Measurements from ENCODE around the gene NCSTN.

The NCSTN gene

GRCh38 chr1:160363951-160364735 lies 21.0 kb downstream of the NCSTN start:
- Histone ChIP-seq H3K36me3 (ENCODE audit: insufficient read depth, low read length) (peaks cover 13% of the 10 kb centered on the region), H3K4me3 (ENCODE audit: low read length) (no peak overlapping the region), H3K4me2 (ENCODE audit: low read length) (no peak overlapping the region), H3K4me1 (ENCODE audit: control insufficient read depth, insufficient read depth, low read length) (peaks cover 9% of the 10 kb centered on the region), H3K9me3 (replicated peaks; ENCODE audit: low read length) (no peaks in the 10 kb centered on the region), H3K9ac (ENCODE audit: low read depth, low read length) (no peak overlapping the region), H3K27me3 (ENCODE audit: control insufficient read depth, insufficient read depth, low read length) (no peaks in the 10 kb centered on the region)

GRCh38 chr1:160365325-160365724 lies 22.1 kb downstream of the NCSTN start:
- Histone ChIP-seq H3K4me3 (ENCODE audit: low read length) (no peak overlapping the region), H3K9me3 (replicated peaks; ENCODE audit: low read length) (no peaks in the 10 kb centered on the region), H3K36me3 (ENCODE audit: insufficient read depth, low read length) (peaks cover 13% of the 10 kb centered on the region), H3K27me3 (ENCODE audit: control insufficient read depth, insufficient read depth, low read length) (no peaks in the 10 kb centered on the region), H3K9ac (ENCODE audit: low read depth, low read length) (no peak overlapping the region), H3K4me1 (ENCODE audit: control insufficient read depth, insufficient read depth, low read length) (no peaks in the 10 kb centered on the region), H3K4me2 (ENCODE audit: low read length) (no peak overlapping the region)

- no peaks in the 10 kb centered on the region for H3K4me1 ChIP-seq (ENCODE audit: control insufficient read depth, insufficient read depth, low read length)
- H3K9me3 ChIP-seq (replicated peaks; ENCODE audit: low read length): no peaks in the 10 kb centered on the region
- H3K4me2 ChIP-seq (ENCODE audit: low read length): no peak within 1 kb of the TSS
- no peak within 1 kb of the TSS for H3K9ac ChIP-seq (ENCODE audit: low read depth, low read length)
- H3K4me3 ChIP-seq (ENCODE audit: low read length): no peak within 1 kb of the TSS
- no peaks in the 10 kb centered on the region for H3K27me3 ChIP-seq (ENCODE audit: control insufficient read depth, insufficient read depth, low read length)
- no peaks in the 10 kb centered on the region for H3K36me3 ChIP-seq (ENCODE audit: insufficient read depth, low read length)
Measured at GRCh38 chr1:160366731-160367515, 23.7 kb downstream of the NCSTN start, which contains the start of gene NHLH1. TSS of gene NHLH1 (plus strand) at chr1:160367071. CDS start at chr1:160370732, 3,661 bp downstream.

GRCh38 chr1:160367516-160367900 lies 24.3 kb downstream of the NCSTN start:
- Histone ChIP-seq H3K36me3 (ENCODE audit: insufficient read depth, low read length) (no peaks in the 10 kb centered on the region), H3K9ac (ENCODE audit: low read depth, low read length) (no peak overlapping the region), H3K27me3 (ENCODE audit: control insufficient read depth, insufficient read depth, low read length) (no peaks in the 10 kb centered on the region), H3K4me3 (ENCODE audit: low read length) (no peak overlapping the region), H3K4me1 (ENCODE audit: control insufficient read depth, insufficient read depth, low read length) (no peaks in the 10 kb centered on the region), H3K9me3 (replicated peaks; ENCODE audit: low read length) (no peaks in the 10 kb centered on the region), H3K4me2 (ENCODE audit: low read length) (no peak overlapping the region)

GRCh38 chr1:160367934-160368923 lies 25.0 kb downstream of the NCSTN start:
- Histone ChIP-seq H3K36me3 (ENCODE audit: insufficient read depth, low read length) (no peaks in the 10 kb centered on the region), H3K4me2 (ENCODE audit: low read length) (no peak overlapping the region), H3K27me3 (ENCODE audit: control insufficient read depth, insufficient read depth, low read length) (no peaks in the 10 kb centered on the region), H3K4me1 (ENCODE audit: control insufficient read depth, insufficient read depth, low read length) (no peaks in the 10 kb centered on the region), H3K9me3 (replicated peaks; ENCODE audit: low read length) (no peaks in the 10 kb centered on the region), H3K9ac (ENCODE audit: low read depth, low read length) (no peak overlapping the region), H3K4me3 (ENCODE audit: low read length) (no peak overlapping the region)

GRCh38 chr1:160369087-160369486 lies 25.9 kb downstream of the NCSTN start:
- Histone ChIP-seq H3K9ac (ENCODE audit: low read depth, low read length) (no peak overlapping the region), H3K4me3 (ENCODE audit: low read length) (no peak overlapping the region), H3K4me1 (ENCODE audit: control insufficient read depth, insufficient read depth, low read length) (no peaks in the 10 kb centered on the region), H3K36me3 (ENCODE audit: insufficient read depth, low read length) (no peaks in the 10 kb centered on the region), H3K27me3 (ENCODE audit: control insufficient read depth, insufficient read depth, low read length) (no peaks in the 10 kb centered on the region), H3K4me2 (ENCODE audit: low read length) (no peak overlapping the region), H3K9me3 (replicated peaks; ENCODE audit: low read length) (no peaks in the 10 kb centered on the region)

- Histone ChIP-seq H3K9ac (ENCODE audit: low read depth, low read length) (no peak overlapping the region), H3K36me3 (ENCODE audit: insufficient read depth, low read length) (no peaks in the 10 kb centered on the region), H3K4me2 (ENCODE audit: low read length) (no peak overlapping the region), H3K4me3 (ENCODE audit: low read length) (no peak overlapping the region), H3K4me1 (ENCODE audit: control insufficient read depth, insufficient read depth, low read length) (peaks cover 4% of the 10 kb centered on the region), H3K27me3 (ENCODE audit: control insufficient read depth, insufficient read depth, low read length) (no peaks in the 10 kb centered on the region), H3K9me3 (replicated peaks; ENCODE audit: low read length) (no peaks in the 10 kb centered on the region)
Measured at GRCh38 chr1:160370561-160371345, 27.6 kb downstream of the NCSTN start.

- Histone ChIP-seq H3K9me3 (replicated peaks; ENCODE audit: low read length) (no peaks in the 10 kb centered on the region), H3K4me2 (ENCODE audit: low read length) (no peak overlapping the region), H3K27me3 (ENCODE audit: control insufficient read depth, insufficient read depth, low read length) (no peaks in the 10 kb centered on the region), H3K4me3 (ENCODE audit: low read length) (no peak overlapping the region), H3K9ac (ENCODE audit: low read depth, low read length) (no peak overlapping the region), H3K4me1 (ENCODE audit: control insufficient read depth, insufficient read depth, low read length) (peaks cover 9% of the 10 kb centered on the region), H3K36me3 (ENCODE audit: insufficient read depth, low read length) (no peaks in the 10 kb centered on the region)
Measured at GRCh38 chr1:160371346-160371631, 28.1 kb downstream of the NCSTN start.

GRCh38 chr1:160371756-160372155 lies 28.6 kb downstream of the NCSTN start:
- no peaks in the 10 kb centered on the region for H3K9me3 ChIP-seq (replicated peaks; ENCODE audit: low read length)
- H3K4me2 ChIP-seq (ENCODE audit: low read length): no peak overlapping the region
- peaks cover 11% of the 10 kb centered on the region for H3K4me1 ChIP-seq (ENCODE audit: control insufficient read depth, insufficient read depth, low read length)
- H3K4me3 ChIP-seq (ENCODE audit: low read length): no peak overlapping the region
- no peaks in the 10 kb centered on the region for H3K36me3 ChIP-seq (ENCODE audit: insufficient read depth, low read length)
- no peaks in the 10 kb centered on the region for H3K27me3 ChIP-seq (ENCODE audit: control insufficient read depth, insufficient read depth, low read length)
- H3K9ac ChIP-seq (ENCODE audit: low read depth, low read length): no peak overlapping the region

GRCh38 chr1:160373696-160374095 lies 30.5 kb downstream of the NCSTN start:
- no peaks in the 10 kb centered on the region for H3K9me3 ChIP-seq (replicated peaks; ENCODE audit: low read length)
- H3K4me2 ChIP-seq (ENCODE audit: low read length): no peak overlapping the region
- H3K27me3 ChIP-seq (ENCODE audit: control insufficient read depth, insufficient read depth, low read length): peaks cover 2% of the 10 kb centered on the region
- H3K36me3 ChIP-seq (ENCODE audit: insufficient read depth, low read length): no peaks in the 10 kb centered on the region
- no peak overlapping the region for H3K4me3 ChIP-seq (ENCODE audit: low read length)
- H3K9ac ChIP-seq (ENCODE audit: low read depth, low read length): no peak overlapping the region
- peaks cover 11% of the 10 kb centered on the region for H3K4me1 ChIP-seq (ENCODE audit: control insufficient read depth, insufficient read depth, low read length)

All from skeletal muscle satellite cell (primary cell).